ENCODE results near the gene SDK1. TPM values are rescaled to one million over a fixed set of nuclear protein-coding genes. Genes with fewer than 3 reads are reported as not detected.
A peak's percentile ranks its signal among the peaks of the same experiment; 100 is the strongest.

SDK1 gene
- total and polyA plus RNA-seq, 4 donors, result 10.4 to 11.6 (median 11.0) TPM

DNA sequence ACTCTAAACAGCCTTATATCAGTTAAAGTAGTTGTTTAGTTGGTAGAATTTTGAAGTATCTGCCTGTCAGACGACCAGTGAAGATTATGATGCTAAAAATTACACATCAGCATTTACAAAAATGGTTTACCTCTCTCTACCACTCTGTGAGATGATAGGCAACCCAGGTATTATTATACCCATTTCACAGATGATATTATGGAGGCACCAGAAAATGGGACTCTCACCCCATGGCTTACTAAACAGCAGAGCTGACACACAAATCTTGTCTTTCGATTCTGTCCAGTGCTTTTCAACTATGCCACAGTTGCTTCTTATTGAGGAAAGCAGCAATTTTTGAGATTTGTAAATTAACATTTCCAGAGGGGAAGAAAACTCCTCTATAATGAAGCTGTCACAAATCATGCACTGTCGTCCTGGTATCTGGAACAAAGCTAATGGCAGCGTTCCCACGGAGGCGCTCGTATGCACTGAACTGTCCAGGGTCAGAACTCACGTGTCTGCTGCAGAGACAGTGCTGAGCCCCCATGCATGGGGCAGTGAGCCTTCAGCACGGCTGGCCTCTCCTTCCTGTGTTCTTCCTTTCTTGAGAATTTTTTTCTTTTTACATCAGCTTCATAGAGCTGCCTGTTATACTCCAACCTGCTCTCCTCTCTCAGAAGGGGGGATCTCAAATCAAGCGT is 381.1 kb downstream of the SDK1 start:
- Histone ChIP-seq H3K4me1 (ENCODE audit: control insufficient read depth, insufficient read depth, low read length) (no peaks in the 10 kb centered on the region), H3K27me3 (ENCODE audit: control insufficient read depth, insufficient read depth, low read length) (no peaks in the 10 kb centered on the region), H3K9me3 (ENCODE audit: control insufficient read depth, insufficient read depth, low read length) (no peaks in the 10 kb centered on the region), H3K27ac (ENCODE audit: low read depth, low read length) (no peak overlapping the region), H3K4me3 (ENCODE audit: low read depth, low read length) (no peak overlapping the region), H3K36me3 (ENCODE audit: control insufficient read depth, insufficient read depth, low read length) (no peaks in the 10 kb centered on the region)
- DNase-seq (ENCODE audit: low read depth in 4 of 6, low spot score in 6 of 6), result peak in 4 of 6 donors; percentile 5 to 41 (median 16)
- WGBS (ENCODE audit: insufficient coverage), result 12% methylated on average over 8 of the region's 10 CpGs

DNA sequence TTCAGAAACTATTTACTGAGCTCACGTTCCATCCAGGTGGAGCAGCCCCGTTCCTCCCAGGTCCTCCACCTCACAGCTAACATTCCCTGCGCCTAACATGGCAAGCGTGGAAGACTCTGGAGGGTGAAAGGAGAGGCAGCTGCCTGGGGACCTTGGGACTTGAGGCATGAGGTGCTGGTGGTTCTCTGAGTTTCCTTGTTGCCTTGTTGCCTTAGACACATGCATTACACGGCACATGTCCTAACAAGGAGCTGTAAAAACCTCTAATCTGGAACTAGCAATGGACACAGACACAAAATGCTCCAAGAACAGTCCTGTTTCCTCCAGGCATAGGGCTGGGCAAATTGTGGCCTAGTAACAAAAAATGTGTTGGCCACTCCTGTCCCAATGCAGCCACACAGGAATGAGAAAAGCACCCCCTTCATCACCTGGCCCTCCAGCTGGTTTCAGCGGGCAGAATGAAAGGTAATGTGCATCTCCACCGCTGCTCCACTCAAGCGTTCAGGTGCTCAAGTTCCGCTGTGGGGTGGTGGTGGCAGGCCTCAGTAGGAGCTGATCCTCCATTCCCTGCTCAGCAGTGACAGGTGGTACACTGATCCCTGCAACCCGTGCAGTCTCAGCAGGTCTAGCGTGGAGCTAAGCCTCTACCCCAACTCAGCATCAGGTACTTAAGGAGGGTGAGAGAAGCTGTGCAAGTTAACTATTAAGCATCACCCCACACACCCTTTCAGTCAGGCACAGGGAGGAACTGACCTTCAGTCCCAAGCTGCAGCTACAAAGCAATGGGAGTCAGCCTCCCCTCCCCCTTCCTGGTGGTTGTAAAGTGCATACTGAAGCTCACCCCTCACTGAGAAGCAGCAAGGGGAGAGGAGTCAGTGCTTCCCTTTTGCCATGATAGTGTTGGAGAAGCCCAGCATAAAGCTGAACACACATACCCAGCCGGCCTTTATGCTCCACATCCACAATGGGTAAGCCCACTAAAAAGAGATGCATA is 382.8 kb downstream of the SDK1 start:
- DNase-seq (ENCODE audit: low read depth in 4 of 6, low spot score in 6 of 6), result no peak
- H3K27me3 ChIP-seq (ENCODE audit: control insufficient read depth, insufficient read depth, low read length), result no peaks in the 10 kb centered on the region
- 88% methylated on average over 5 of the region's 12 CpGs for WGBS (ENCODE audit: insufficient coverage)
- no peak overlapping the region for H3K4me3 ChIP-seq (ENCODE audit: low read depth, low read length)
- no peak overlapping the region for H3K27ac ChIP-seq (ENCODE audit: low read depth, low read length)
- no peaks in the 10 kb centered on the region for H3K4me1 ChIP-seq (ENCODE audit: control insufficient read depth, insufficient read depth, low read length)
- H3K9me3 ChIP-seq (ENCODE audit: control insufficient read depth, insufficient read depth, low read length), result no peaks in the 10 kb centered on the region
- H3K36me3 ChIP-seq (ENCODE audit: control insufficient read depth, insufficient read depth, low read length), result no peaks in the 10 kb centered on the region

DNA sequence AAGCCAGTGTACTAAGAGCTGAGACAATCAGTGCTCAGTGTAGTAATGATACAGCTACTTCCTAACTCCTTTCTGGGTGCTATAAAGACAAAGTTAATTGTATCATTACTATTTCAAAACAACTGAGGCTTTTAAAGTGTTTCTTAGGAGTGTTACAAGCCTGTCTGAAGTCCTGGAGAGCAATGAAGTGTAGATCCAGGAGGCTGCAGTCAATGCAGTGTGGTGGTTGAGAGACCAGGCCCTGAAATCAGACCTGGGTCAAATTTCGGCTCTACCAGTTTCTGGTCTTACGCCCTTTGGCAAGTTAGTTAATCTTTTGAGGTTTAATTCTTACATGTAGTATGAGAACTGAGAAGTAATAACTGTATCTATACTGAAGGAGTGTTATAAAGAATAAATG is 387.0 kb downstream of the SDK1 start:
- Histone ChIP-seq H3K9me3 (ENCODE audit: control insufficient read depth, insufficient read depth, low read length) (no peaks in the 10 kb centered on the region), H3K4me1 (ENCODE audit: control insufficient read depth, insufficient read depth, low read length) (no peaks in the 10 kb centered on the region), H3K27ac (ENCODE audit: low read depth, low read length) (no peak overlapping the region), H3K4me3 (ENCODE audit: low read depth, low read length) (no peak overlapping the region), H3K36me3 (ENCODE audit: control insufficient read depth, insufficient read depth, low read length) (no peaks in the 10 kb centered on the region), H3K27me3 (ENCODE audit: control insufficient read depth, insufficient read depth, low read length) (no peaks in the 10 kb centered on the region)
- WGBS (ENCODE audit: insufficient coverage), result no CpG with 5 or more reads among the region's 2 CpGs
- DNase-seq (ENCODE audit: low read depth in 4 of 6, low spot score in 6 of 6), result no peak

DNA sequence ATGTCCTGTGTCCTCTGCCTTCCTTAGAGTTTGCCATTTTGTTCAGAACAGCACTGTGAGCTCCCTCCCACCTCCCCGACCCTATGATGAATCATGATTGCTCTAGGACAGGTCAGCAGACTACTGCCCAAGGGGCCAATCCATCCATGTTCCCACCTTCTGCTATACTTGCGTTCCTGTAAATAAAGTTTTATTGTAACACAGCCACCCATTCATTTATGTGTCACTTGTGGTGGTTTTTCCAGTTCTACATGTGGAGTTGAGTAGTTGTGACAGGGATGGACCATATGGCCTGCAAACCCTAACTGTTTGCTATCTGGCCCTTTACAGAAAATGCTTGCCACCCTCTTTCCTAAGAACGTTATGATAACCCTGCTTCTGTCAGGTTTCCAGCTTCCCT is 387.8 kb downstream of the SDK1 start:
- WGBS (ENCODE audit: insufficient coverage), result 100% methylated on average over 2 of the region's 3 CpGs
- H3K9me3 ChIP-seq (ENCODE audit: control insufficient read depth, insufficient read depth, low read length), result no peaks in the 10 kb centered on the region
- H3K4me3 ChIP-seq (ENCODE audit: low read depth, low read length), result no peak overlapping the region
- no peaks in the 10 kb centered on the region for H3K4me1 ChIP-seq (ENCODE audit: control insufficient read depth, insufficient read depth, low read length)
- no peaks in the 10 kb centered on the region for H3K27me3 ChIP-seq (ENCODE audit: control insufficient read depth, insufficient read depth, low read length)
- no peak for DNase-seq (ENCODE audit: low read depth in 4 of 6, low spot score in 6 of 6)
- H3K27ac ChIP-seq (ENCODE audit: low read depth, low read length), result no peak overlapping the region
- H3K36me3 ChIP-seq (ENCODE audit: control insufficient read depth, insufficient read depth, low read length), result no peaks in the 10 kb centered on the region

DNA sequence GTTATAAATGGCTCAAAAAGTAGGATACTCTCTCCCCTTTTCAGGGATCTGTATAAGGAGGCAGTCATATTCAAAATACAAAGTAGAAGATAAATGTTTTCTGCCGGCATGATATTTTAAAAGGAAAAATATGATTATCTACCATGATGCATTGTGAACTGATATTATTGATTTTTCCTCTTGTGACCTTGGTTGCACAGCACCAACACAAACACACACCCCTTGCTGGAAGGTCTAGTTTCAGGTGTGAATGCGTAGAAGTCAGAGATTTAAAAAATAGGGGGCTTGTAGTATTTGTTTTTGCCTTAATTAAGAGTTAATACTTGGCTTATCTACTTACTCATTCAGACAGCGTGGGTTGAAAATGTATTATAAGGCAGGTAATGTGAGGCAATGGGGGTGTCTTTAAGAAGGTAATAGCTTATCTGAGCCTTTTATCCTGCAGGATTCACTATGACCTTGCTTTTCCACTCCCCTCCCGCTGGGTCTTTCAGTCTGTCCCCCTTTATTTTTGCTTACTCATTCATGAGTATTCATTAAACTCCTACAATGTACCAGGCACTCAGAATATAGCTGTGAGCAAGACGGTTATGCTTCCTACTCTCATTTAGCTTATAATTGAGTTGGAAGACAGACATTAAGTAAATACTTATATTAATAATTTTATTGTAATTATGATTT is 390.6 kb downstream of the SDK1 start:
- no CpG with 5 or more reads among the region's 5 CpGs for WGBS (ENCODE audit: insufficient coverage)
- Histone ChIP-seq H3K4me1 (ENCODE audit: control insufficient read depth, insufficient read depth, low read length) (no peaks in the 10 kb centered on the region), H3K27ac (ENCODE audit: low read depth, low read length) (no peak overlapping the region), H3K36me3 (ENCODE audit: control insufficient read depth, insufficient read depth, low read length) (no peaks in the 10 kb centered on the region), H3K4me3 (ENCODE audit: low read depth, low read length) (no peak overlapping the region), H3K27me3 (ENCODE audit: control insufficient read depth, insufficient read depth, low read length) (no peaks in the 10 kb centered on the region), H3K9me3 (ENCODE audit: control insufficient read depth, insufficient read depth, low read length) (no peaks in the 10 kb centered on the region)
- peak in 2 of 6 donors; percentile 13 to 31 for DNase-seq (ENCODE audit: low read depth in 4 of 6, low spot score in 6 of 6)

DNA sequence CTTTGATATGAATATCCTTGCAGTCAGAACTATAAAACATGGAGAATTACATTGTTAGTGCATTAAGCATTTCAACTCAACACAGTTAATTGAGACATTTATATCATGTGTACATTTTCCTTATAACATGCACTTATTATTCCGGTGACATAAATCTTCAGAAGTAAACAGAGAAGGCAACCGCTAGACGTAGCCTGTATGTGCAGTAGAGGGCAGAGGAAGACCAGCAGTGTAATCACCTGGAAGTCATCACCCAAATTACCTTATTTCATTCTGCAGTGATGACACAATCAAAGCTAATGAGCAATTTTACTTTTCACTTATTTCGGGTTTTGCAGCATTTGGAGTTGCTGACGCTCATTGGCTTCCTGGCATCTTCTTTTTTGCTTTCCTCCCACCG is 394.6 kb downstream of the SDK1 start:
- WGBS (ENCODE audit: insufficient coverage), result 95% methylated on average over 6 of the region's 6 CpGs
- Histone ChIP-seq H3K27ac (ENCODE audit: low read depth, low read length) (no peak overlapping the region), H3K9me3 (ENCODE audit: control insufficient read depth, insufficient read depth, low read length) (no peaks in the 10 kb centered on the region), H3K4me1 (ENCODE audit: control insufficient read depth, insufficient read depth, low read length) (no peaks in the 10 kb centered on the region), H3K36me3 (ENCODE audit: control insufficient read depth, insufficient read depth, low read length) (no peaks in the 10 kb centered on the region), H3K27me3 (ENCODE audit: control insufficient read depth, insufficient read depth, low read length) (no peaks in the 10 kb centered on the region), H3K4me3 (ENCODE audit: low read depth, low read length) (no peak overlapping the region)
- no peak for DNase-seq (ENCODE audit: low read depth in 4 of 6, low spot score in 6 of 6)

DNA sequence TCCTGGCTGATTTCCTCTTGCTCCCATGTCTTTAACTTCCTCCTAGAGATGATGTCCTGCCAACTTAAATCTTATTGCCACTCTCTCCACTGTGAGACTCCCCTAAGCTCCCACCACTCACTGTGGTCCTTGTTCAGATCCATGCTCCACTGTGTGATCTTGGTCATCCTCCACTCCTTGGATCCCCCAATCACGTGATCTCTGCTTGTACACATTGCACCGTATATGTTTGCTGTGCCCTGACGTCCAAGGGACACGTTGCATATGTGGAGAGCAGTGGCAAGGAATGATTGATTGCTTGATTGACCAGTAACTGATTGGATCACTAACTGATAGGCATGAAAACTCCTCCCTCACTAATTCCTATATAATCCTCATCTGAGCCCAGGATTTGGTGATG is 395.1 kb downstream of the SDK1 start:
- Histone ChIP-seq H3K27ac (ENCODE audit: low read depth, low read length) (no peak overlapping the region), H3K9me3 (ENCODE audit: control insufficient read depth, insufficient read depth, low read length) (no peaks in the 10 kb centered on the region), H3K36me3 (ENCODE audit: control insufficient read depth, insufficient read depth, low read length) (no peaks in the 10 kb centered on the region), H3K4me1 (ENCODE audit: control insufficient read depth, insufficient read depth, low read length) (no peaks in the 10 kb centered on the region), H3K27me3 (ENCODE audit: control insufficient read depth, insufficient read depth, low read length) (no peaks in the 10 kb centered on the region), H3K4me3 (ENCODE audit: low read depth, low read length) (no peak overlapping the region)
- DNase-seq (ENCODE audit: low read depth in 4 of 6, low spot score in 6 of 6), result no peak
- WGBS (ENCODE audit: insufficient coverage), result no CpG with 5 or more reads among the region's 4 CpGs

DNA sequence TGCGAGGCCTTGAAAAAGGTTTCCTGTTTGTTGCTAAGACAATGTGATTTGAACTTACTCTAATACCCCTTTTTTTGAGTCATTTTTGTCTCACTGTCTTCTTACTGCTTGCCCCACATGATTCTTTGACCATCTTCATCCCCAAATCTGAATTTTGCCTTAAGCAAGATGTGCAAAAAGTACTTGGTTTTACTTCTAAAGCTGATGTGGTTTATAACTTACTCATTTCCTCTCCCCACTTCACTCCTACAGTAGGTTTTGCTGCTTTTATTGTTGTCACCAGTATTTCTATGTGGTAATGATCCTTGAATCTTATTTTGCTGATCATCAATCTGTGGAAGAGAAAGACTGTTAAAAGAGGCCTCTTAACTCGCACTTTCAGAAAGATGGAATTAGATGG is 396.4 kb downstream of the SDK1 start:
- 100% methylated on average over 1 of the region's 2 CpGs for WGBS (ENCODE audit: insufficient coverage)
- Histone ChIP-seq H3K9me3 (ENCODE audit: control insufficient read depth, insufficient read depth, low read length) (no peaks in the 10 kb centered on the region), H3K4me1 (ENCODE audit: control insufficient read depth, insufficient read depth, low read length) (no peaks in the 10 kb centered on the region), H3K27me3 (ENCODE audit: control insufficient read depth, insufficient read depth, low read length) (no peaks in the 10 kb centered on the region), H3K4me3 (ENCODE audit: low read depth, low read length) (no peak overlapping the region), H3K36me3 (ENCODE audit: control insufficient read depth, insufficient read depth, low read length) (no peaks in the 10 kb centered on the region), H3K27ac (ENCODE audit: low read depth, low read length) (no peak overlapping the region)
- no peak for DNase-seq (ENCODE audit: low read depth in 4 of 6, low spot score in 6 of 6)

DNA sequence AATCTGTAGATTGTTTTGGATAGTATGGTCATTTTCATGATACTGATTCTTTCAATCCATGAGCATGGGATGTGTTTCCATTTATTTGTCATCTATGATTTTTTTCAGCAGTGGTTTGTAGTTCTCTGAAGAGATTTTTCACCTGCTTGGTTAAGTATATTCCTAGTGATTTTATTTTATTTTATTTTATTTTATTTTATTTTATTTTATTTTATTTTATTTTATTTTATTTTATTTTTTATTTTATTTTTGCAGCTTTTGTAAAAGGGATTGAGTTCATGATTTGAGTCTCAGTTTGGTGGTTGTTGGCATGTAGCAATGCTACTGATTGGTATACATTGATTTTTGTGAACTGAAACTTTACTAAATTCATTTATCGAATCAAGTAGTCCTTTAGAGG is 404.2 kb downstream of the SDK1 start:
- Histone ChIP-seq H3K9me3 (ENCODE audit: control insufficient read depth, insufficient read depth, low read length) (no peaks in the 10 kb centered on the region), H3K27me3 (ENCODE audit: control insufficient read depth, insufficient read depth, low read length) (no peaks in the 10 kb centered on the region), H3K27ac (ENCODE audit: low read depth, low read length) (no peak overlapping the region), H3K4me3 (ENCODE audit: low read depth, low read length) (no peak overlapping the region), H3K36me3 (ENCODE audit: control insufficient read depth, insufficient read depth, low read length) (no peaks in the 10 kb centered on the region), H3K4me1 (ENCODE audit: control insufficient read depth, insufficient read depth, low read length) (no peaks in the 10 kb centered on the region)
- no peak for DNase-seq (ENCODE audit: low read depth in 4 of 6, low spot score in 6 of 6)
- 100% methylated on average over 1 of the region's 1 CpG for WGBS (ENCODE audit: insufficient coverage)

Measured in spinal cord (tissue), 10 donors.